Left colon (tissue), 2 donors: ENCODE results near the gene PEMT. TPM values are rescaled to one million over a fixed set of nuclear protein-coding genes. Genes with fewer than 3 reads are reported as not detected.
A peak's percentile ranks its signal among the peaks of the same experiment; 100 is the strongest.

ENCODE experiments used
- ATAC-seq: fragments of 200-7000 bp; cut with Tn5 transposase; one replicate; pipeline ENCODE4 v1.9.1; 2020; ENCODE audit warnings: mild to moderate bottlenecking, moderate library complexity
- DNase-seq, 2 donors: peaks; one replicate each; pipeline ENCODE4 v3.0.0-alpha.2; 2020
- intact Hi-C, 2 donors: fragments of 100-400 bp; cut with DNase I in 1 of 2; cut with micrococcal nuclease in 1 of 2; formaldehyde crosslinking; loops; one replicate each; pipeline versions ENCODE4 v1.11.2 to v1.14.0; 2022; cut with DNase I, micrococcal nuclease
- total RNA-seq, 2 donors: library from RNA; stranded (reverse); fragmentation: NEBNext Ultra II Directional; extraction: Animal tissue kit (Norgen Biotek cat#: 25700); gene quantifications; one replicate each; pipeline ENCODE4 v1.2.1, GENCODE V29; 2021
- donor health status: DM: no; HTN: no; CAD: no.
- donor health status: DM: yes; HTN: yes; CAD: no.

The PEMT gene
- total RNA-seq, 2 donors from 2014 or later: 13.8 to 18.6 TPM

DNA sequence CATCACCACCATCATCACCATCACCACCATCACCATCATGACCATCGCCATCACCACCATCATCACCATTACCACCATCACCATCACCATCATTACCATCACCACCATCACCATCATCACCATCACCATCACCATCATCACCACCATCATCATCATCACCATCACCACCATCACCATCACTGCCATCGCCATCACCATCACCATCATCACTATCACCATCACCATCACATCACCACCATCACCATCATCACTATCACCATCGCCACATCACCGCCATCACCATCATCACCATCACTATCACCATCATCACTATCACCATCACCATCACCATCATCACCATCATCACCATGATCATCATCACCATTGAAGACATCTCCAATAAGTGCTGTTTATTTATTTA lies 131.5 kb downstream of the PEMT start:
- intact Hi-C loops: no loop called here
- no peak for ATAC-seq
- DNase-seq: no peak

DNA sequence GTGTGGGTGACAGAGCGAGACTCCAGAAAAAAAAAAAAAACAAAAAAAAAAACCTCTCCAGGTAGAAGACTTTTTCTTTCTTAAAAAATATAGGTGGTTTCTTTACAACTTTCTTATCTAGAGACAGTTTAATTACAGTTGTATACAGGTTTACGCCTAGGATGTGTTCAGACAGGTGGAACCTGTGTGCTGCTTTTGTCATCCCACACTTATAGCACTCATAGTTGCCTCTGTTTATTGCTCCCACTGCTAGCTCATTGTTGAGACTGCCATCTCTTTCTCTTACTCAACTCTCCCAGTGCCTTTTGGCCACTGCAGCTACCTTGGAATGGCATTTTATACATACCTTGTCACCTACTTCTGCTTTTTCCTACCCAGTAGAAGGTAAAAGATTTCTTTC lies 133.8 kb downstream of the PEMT start:
- no peak for DNase-seq
- intact Hi-C loops: no loop called here
- ATAC-seq: peak; percentile 92

DNA sequence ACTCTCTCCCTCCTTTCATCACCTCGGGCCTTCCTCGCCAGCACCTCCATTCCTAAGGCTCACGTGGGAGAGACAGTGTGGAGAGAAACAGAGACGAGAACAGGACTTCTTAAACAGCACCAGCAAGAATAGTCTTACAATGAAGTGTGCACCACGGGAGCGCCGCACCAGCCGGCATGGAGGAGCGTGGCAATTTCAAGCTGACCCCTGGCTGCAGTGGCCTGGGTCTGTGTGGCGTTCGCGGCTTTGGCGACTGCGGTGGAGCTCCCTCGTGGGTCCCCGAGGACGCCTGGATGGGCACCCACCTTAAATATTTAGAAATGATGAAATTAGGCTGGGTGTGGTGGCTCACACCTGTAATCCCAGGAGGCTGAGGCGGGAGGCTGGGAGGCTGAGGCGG lies 135.3 kb downstream of the PEMT start:
- ATAC-seq (no peak), DNase-seq (no peak)
- intact Hi-C loops: no loop called here

Other genes with a start within 250 kb of the PEMT start
- gene MED9, start 114.7 kb downstream of the PEMT start, total RNA-seq: 10 to 100 TPM; 19.5 to 20.4 TPM
- 10 to 100 TPM; 20.9 to 24.6 TPM for gene RASD1, start 95.3 kb downstream of the PEMT start, total RNA-seq
- gene RAI1, start 89.8 kb upstream of the PEMT start, total RNA-seq: 10 to 100 TPM; 15.8 to 23.8 TPM
- gene SREBF1, start 245.3 kb upstream of the PEMT start, total RNA-seq: 100 to 1,000 TPM; 125 to 161 TPM